Activated CD8-positive, alpha-beta T cell treated with anti-CD3 and anti-CD28 coated beads for 36 hours (primary cell): ENCODE data around the gene NAALADL1. TPM values are rescaled to one million over a fixed set of nuclear protein-coding genes. Genes with fewer than 3 reads are reported as not detected.
A peak's percentile ranks its signal among the peaks of the same experiment; 100 is the strongest.
"Not testable (repeated sequence)": the region's sequence is repeated elsewhere in the genome, so short reads cannot be mapped to it uniquely, and the experiment has no call there.

Experiments used
- ATAC-seq: fragments of 200-7000 bp; cut with Tn5 transposase; one replicate; pipeline ENCODE4 v1.10.0; 2021; ENCODE audit warnings: mild to moderate bottlenecking, moderate library complexity
- CTCF ChIA-PET: fragments of 350-600 bp; sonication (Branson Sonifier 250); formaldehyde crosslinking; loops from one replicate; lab custom pipeline; 2021; ENCODE audit warnings: antibody characterized with exemption; lab: Charles Lee
- POLR2A ChIA-PET: fragments of 350-600 bp; sonication (Branson Sonifier 250); formaldehyde crosslinking; loops from one replicate; lab custom pipeline; 2021; ENCODE audit warnings: antibody characterized with exemption; lab: Charles Lee
- DNase-seq: peaks from one replicate; pipeline ENCODE4 v3.0.0-alpha.2; 2020
- H3K27ac Mint-ChIP-seq: one replicate; pipeline ENCODE4 v1.8.0; 2021; ENCODE audit warnings: mild to moderate bottlenecking, mixed read lengths
- H3K27me3 Mint-ChIP-seq: one replicate; pipeline ENCODE4 v1.8.0; 2021; ENCODE audit warnings: mixed read lengths
- H3K36me3 Mint-ChIP-seq: one replicate; pipeline ENCODE4 v1.8.0; 2021; ENCODE audit warnings: low read depth, mixed read lengths
- H3K4me1 Mint-ChIP-seq: one replicate; pipeline ENCODE4 v1.8.0; 2021; ENCODE audit warnings: low read depth, mixed read lengths
- H3K4me3 Mint-ChIP-seq: one replicate; pipeline ENCODE4 v1.8.0; 2021; ENCODE audit warnings: mild to moderate bottlenecking, moderate library complexity, mixed read lengths
- H3K9me3 Mint-ChIP-seq: one replicate; pipeline ENCODE4 v1.8.0; 2021; ENCODE audit warnings: mixed read lengths
- intact Hi-C: fragments of 100-400 bp; cut with micrococcal nuclease; formaldehyde crosslinking; loops from one replicate; pipeline ENCODE4 v1.10.0; 2022
- total RNA-seq, 2 experiments: library from RNA; stranded (reverse); gene quantifications; one replicate each; pipeline ENCODE4 v1.2.3, GENCODE V29; 2021
- TF ChIP-seq, protein P1 (sequence below): fragments of 200-600 bp; IDR thresholded peaks from one replicate; pipeline ENCODE4 v1.8.0; 2022; ENCODE audit warnings: antibody characterized with exemption, mild to moderate bottlenecking

The NAALADL1 gene
- total RNA-seq, 2 experiments from 2014 or later, result 6.6 to 7.6 TPM

GRCh38 chr11:65013130-65013887, 45.0 kb downstream of the NAALADL1 start:
- DNase-seq, result peak; percentile 97
- CTCF ChIA-PET, result interaction anchor here (0.7 to 6.7 kb wide), 40 partner anchors 8 to 235 kb away, joined by 3 to 45 read pairs (median 4); partner anchors contain the start of genes CDC42BPG, CDCA5, FAU and MAJIN
- ATAC-seq, result peak; percentile 90
- H3K36me3 Mint-ChIP-seq, result peaks cover 20% of the 10 kb centered on the region
- peak overlapping the region; percentile 99 for H3K27ac Mint-ChIP-seq
- H3K4me1 Mint-ChIP-seq, result peaks cover 23% of the 10 kb centered on the region
- no peaks in the 10 kb centered on the region for H3K27me3 Mint-ChIP-seq
- H3K4me3 Mint-ChIP-seq, result peak overlapping the region; percentile 79
- TF ChIP-seq, protein P1, sequence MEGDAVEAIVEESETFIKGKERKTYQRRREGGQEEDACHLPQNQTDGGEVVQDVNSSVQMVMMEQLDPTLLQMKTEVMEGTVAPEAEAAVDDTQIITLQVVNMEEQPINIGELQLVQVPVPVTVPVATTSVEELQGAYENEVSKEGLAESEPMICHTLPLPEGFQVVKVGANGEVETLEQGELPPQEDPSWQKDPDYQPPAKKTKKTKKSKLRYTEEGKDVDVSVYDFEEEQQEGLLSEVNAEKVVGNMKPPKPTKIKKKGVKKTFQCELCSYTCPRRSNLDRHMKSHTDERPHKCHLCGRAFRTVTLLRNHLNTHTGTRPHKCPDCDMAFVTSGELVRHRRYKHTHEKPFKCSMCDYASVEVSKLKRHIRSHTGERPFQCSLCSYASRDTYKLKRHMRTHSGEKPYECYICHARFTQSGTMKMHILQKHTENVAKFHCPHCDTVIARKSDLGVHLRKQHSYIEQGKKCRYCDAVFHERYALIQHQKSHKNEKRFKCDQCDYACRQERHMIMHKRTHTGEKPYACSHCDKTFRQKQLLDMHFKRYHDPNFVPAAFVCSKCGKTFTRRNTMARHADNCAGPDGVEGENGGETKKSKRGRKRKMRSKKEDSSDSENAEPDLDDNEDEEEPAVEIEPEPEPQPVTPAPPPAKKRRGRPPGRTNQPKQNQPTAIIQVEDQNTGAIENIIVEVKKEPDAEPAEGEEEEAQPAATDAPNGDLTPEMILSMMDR, result no peak
- POLR2A ChIA-PET, result interaction anchor here (0.6 to 4.5 kb wide), 12 partner anchors 13 to 408 kb away, joined by 3 to 38 read pairs (median 4); partner anchors contain the start of genes PPP2R5B, SAC3D1, SNX15 and ZNHIT2
- no peaks in the 10 kb centered on the region for H3K9me3 Mint-ChIP-seq
- intact Hi-C loops, result loop anchor here (10.0 kb wide), 2 partner anchors 101 to 169 kb away; partner anchors contain the start of genes CDC42BPG, TM7SF2 and ZNHIT2

DNA sequence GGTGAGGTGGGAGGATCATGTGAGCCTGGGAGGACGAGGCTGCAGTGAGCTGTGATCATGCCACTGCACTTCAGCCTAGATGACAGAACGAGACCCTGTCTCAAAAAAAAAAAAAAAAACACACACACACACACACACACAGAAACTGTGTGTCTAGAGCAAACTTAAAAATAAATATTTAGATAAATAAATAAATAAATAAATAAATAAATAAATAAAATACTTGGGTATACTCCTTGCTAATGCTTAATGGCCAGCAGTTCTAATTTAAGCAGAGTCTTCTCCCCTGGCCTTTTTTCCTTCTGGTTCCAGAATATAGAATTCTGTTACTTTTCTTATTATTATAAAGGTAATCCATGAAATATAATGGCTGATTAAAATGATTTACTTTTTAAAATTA, 49.5 kb downstream of the NAALADL1 start:
- TF ChIP-seq, protein P1, result no peak
- ChIA-PET CTCF (interaction anchor here (1.4 kb wide), 1 partner anchor 109 kb away, joined by 3 read pairs; the partner anchor contains the start of gene ZNHIT2), POLR2A (interaction anchor here (1.6 kb wide), 1 partner anchor 108 kb away, joined by 4 read pairs; the partner anchor contains the start of gene ZNHIT2)
- H3K27ac Mint-ChIP-seq, result no peak overlapping the region
- no peaks in the 10 kb centered on the region for H3K27me3 Mint-ChIP-seq
- H3K4me3 Mint-ChIP-seq, result no peak overlapping the region
- ATAC-seq, result no peak
- intact Hi-C loops, result no loop called here
- DNase-seq, result no peak
- no peaks in the 10 kb centered on the region for H3K36me3 Mint-ChIP-seq
- H3K9me3 Mint-ChIP-seq, result no peaks in the 10 kb centered on the region
- peaks cover 5% of the 10 kb centered on the region for H3K4me1 Mint-ChIP-seq

- POLR2A ChIA-PET, result interaction anchor here (1.6 kb wide), 1 partner anchor 109 kb away, joined by 4 read pairs; the partner anchor contains the start of gene ZNHIT2
- Mint-ChIP-seq H3K4me1 (peaks cover 1% of the 10 kb centered on the region), H3K27me3 (no peaks in the 10 kb centered on the region), H3K4me3 (no peak overlapping the region), H3K9me3 (no peaks in the 10 kb centered on the region), H3K27ac (no peak overlapping the region), H3K36me3 (no peaks in the 10 kb centered on the region)
- TF ChIP-seq, protein P1, result no peak
- CTCF ChIA-PET, result no interaction called here
- intact Hi-C loops, result no loop called here
- DNase-seq (no peak), ATAC-seq (no peak)
Observed at GRCh38 chr11:65008016-65008415, 50.3 kb downstream of the NAALADL1 start.

DNA sequence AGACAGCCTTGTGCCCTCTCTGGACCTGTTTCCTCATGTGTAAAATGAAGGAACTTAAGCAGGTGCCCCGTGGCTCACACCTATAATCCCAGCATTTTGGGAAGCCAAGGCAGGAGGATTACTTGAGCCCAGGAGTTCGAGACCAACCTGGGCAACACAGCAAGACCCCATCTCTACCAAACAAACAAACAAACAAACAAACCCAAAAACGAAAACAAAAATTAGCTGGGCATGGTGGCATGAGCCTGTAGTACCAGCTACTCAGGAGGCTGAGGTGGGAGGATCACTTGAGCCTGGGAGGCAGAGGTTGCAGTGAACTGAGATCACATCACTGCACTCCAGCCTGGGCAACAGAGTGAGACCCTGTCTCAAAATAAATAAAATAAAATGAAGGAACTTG, 54.4 kb downstream of the NAALADL1 start:
- H3K27ac Mint-ChIP-seq, POLR2A ChIA-PET, DNase-seq, H3K4me1 Mint-ChIP-seq, intact Hi-C loops, H3K27me3 Mint-ChIP-seq, H3K36me3 Mint-ChIP-seq, H3K9me3 Mint-ChIP-seq, H3K4me3 Mint-ChIP-seq, ATAC-seq: not testable (repeated sequence)
- CTCF ChIA-PET, result interaction anchor here (1.4 kb wide), 1 partner anchor 11 kb away, joined by 3 read pairs; no protein-coding TSS in a partner anchor

DNA sequence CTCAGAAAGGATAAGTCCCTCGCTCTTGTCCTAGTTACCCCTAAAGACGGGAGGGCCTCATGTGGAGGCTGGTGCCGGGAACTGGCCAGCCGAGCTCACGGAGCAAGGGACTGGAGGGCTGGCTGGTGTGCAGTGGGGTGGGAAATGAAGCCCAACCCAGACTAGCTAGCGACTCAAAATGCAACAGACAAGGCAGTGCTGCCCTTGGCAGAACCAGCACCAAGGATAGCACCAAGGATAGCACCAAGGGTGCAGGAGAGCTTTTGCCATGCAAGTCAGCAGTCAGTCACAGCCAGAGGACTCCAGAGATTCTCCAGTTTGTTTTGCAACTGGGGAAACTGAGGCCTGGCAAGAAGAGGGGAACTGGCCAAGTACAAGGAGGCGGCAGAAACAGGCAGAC, 55.1 kb downstream of the NAALADL1 start:
- ChIA-PET CTCF (interaction anchor here (0.7 to 2.5 kb wide), 3 partner anchors 9 to 11 kb away, joined by 3 to 11 read pairs (median 3); partner anchors contain the start of gene ARL2), POLR2A (no interaction called here)
- TF ChIP-seq, protein P1, result no peak
- ATAC-seq (no peak), DNase-seq (no peak)
- no peak overlapping the region for H3K27ac Mint-ChIP-seq
- intact Hi-C loops, result no loop called here
- no peaks in the 10 kb centered on the region for H3K27me3 Mint-ChIP-seq
- H3K4me3 Mint-ChIP-seq, result no peak overlapping the region
- H3K9me3 Mint-ChIP-seq, result no peaks in the 10 kb centered on the region
- H3K36me3 Mint-ChIP-seq, result no peaks in the 10 kb centered on the region
- peaks cover 7% of the 10 kb centered on the region for H3K4me1 Mint-ChIP-seq
